GM23248 (cell line): ENCODE results near the gene ACTL8.

Experiments
- EZH2 ChIP-seq: fragments of 200-600 bp; sonication (generic); IDR thresholded peaks from 2 replicates; pipeline ENCODE4 v1.6.1; 2018; ENCODE audit warnings: antibody characterized with exemption, mild to moderate bottlenecking; ENCODE audit not compliant: insufficient read depth, poor library complexity, severe bottlenecking
- EZH2phosphoT487 ChIP-seq: fragments of 200-600 bp; sonication (generic); IDR thresholded peaks from 2 replicates; pipeline ENCODE4 v1.6.1; 2018; ENCODE audit warnings: antibody characterized with exemption, moderate library complexity, mild to moderate bottlenecking, low read depth; ENCODE audit not compliant: insufficient read depth

DNA sequence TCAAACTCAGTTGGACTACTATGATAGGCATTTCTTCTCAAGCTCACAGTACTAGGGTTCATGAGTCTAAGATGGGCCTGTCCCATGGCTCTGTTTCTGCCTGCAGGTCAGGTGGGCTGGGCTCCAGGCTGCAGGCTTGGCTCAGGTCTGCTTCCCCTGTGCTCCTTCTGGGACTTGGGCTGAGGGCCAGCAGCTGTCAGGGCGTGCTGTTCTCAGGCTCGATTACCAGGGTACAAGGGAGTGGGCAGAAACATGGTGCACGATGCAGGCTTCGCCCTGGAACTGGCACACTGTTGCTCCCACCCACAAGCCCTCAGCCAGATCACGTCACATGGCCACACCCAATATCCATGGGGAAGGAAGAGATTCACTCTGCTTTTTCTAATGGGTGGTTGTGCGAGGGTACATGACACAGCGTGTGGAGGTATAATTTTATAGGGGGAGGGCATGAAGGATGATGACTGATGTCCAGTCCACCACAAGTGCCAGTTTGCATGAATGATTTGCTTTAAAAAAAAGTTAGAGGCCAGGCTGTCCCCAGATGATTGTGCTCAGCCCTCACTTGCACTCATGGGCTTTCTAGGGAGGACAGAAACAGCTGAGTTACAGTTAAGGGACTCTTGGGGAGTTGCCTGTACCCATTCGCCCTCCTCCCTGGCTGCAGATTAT lies 118.0 kb downstream of the ACTL8 start:
- no peak for TF ChIP-seq EZH2phosphoT487
- TF ChIP-seq EZH2, result no peak
